H9 (cell line): ENCODE data around the gene WDR4. TPM values are rescaled to one million over a fixed set of nuclear protein-coding genes. Genes with fewer than 3 reads are reported as not detected.
"Not testable (repeated sequence)": the region's sequence is repeated elsewhere in the genome, so short reads cannot be mapped to it uniquely, and the experiment has no call there.

Experiments used
- DNase-seq: peaks from one replicate; pipeline ENCODE4 v3.0.0-alpha.2; 2017
- H2AFZ ChIP-seq: one replicate; pipeline ENCODE4 v1.6.1; 2013; ENCODE audit warnings: mild to moderate bottlenecking, low read length, control low read depth, moderate library complexity
- H2AK5ac ChIP-seq: 2 replicates; pipeline ENCODE4 v1.6.1; 2013; ENCODE audit warnings: low read length, control low read depth, mixed read lengths; ENCODE audit not compliant: insufficient read length
- H2BK120ac ChIP-seq: one replicate; pipeline ENCODE4 v1.6.1; 2013; ENCODE audit warnings: low read depth, mild to moderate bottlenecking, low read length, control low read depth, inconsistent platforms; ENCODE audit not compliant: poor library complexity, severe bottlenecking
- H2BK12ac ChIP-seq: 2 replicates; pipeline ENCODE4 v1.6.1; 2013; ENCODE audit warnings: low read length, control low read depth, mixed read lengths, low read depth; ENCODE audit not compliant: insufficient read length
- H2BK15ac ChIP-seq: 2 replicates; pipeline ENCODE4 v1.6.1; 2013; ENCODE audit warnings: low read depth, low read length, control low read depth
- H2BK20ac ChIP-seq: one replicate; pipeline ENCODE4 v1.6.1; 2013; ENCODE audit warnings: low read depth, mild to moderate bottlenecking, low read length, control low read depth, inconsistent platforms; ENCODE audit not compliant: poor library complexity, severe bottlenecking
- H2BK5ac ChIP-seq: 2 replicates; pipeline ENCODE4 v1.6.1; 2013; ENCODE audit warnings: low read length, control low read depth, mixed read lengths; ENCODE audit not compliant: insufficient read length
- H3K14ac ChIP-seq: 2 replicates; pipeline ENCODE4 v1.6.1; 2013; ENCODE audit warnings: low read length, control low read depth; ENCODE audit not compliant: insufficient read depth
- H3K18ac ChIP-seq: 2 replicates; pipeline ENCODE4 v1.6.1; 2013; ENCODE audit warnings: low read depth, mild to moderate bottlenecking, mixed read lengths, low read length, control low read depth; ENCODE audit not compliant: insufficient read length
- H3K23ac ChIP-seq: 2 replicates; pipeline ENCODE4 v1.6.1; 2013; ENCODE audit warnings: low read length, control low read depth, mixed read lengths, low read depth; ENCODE audit not compliant: insufficient read length
- H3K23me2 ChIP-seq: 2 replicates; pipeline ENCODE4 v1.6.1; 2013; ENCODE audit warnings: low read depth, mild to moderate bottlenecking, mixed read lengths, low read length, control low read depth; ENCODE audit not compliant: insufficient read length, poor library complexity, severe bottlenecking
- H3K27ac ChIP-seq: 2 replicates; pipeline ENCODE4 v1.5.1; 2013; ENCODE audit warnings: low read length, control low read depth, mixed read lengths, low read depth; ENCODE audit not compliant: insufficient read length
- H3K27me3 ChIP-seq: 2 replicates; pipeline ENCODE4 v1.6.1; 2013; ENCODE audit warnings: low read length, control low read depth, inconsistent platforms; ENCODE audit not compliant: insufficient read depth
- H3K4ac ChIP-seq: 2 replicates; pipeline ENCODE4 v1.6.1; 2013; ENCODE audit warnings: low read depth, mild to moderate bottlenecking, control low read depth, inconsistent platforms, low read length, moderate library complexity
- H3K4me1 ChIP-seq: 2 replicates; pipeline ENCODE4 v1.6.1; 2013; ENCODE audit warnings: low read length, control low read depth, inconsistent platforms; ENCODE audit not compliant: insufficient read depth
- H3K4me2 ChIP-seq: 2 replicates; pipeline ENCODE4 v1.6.1; 2013; ENCODE audit warnings: low read length, control low read depth, mixed read lengths; ENCODE audit not compliant: insufficient read length, insufficient read depth
- H3K56ac ChIP-seq: 2 replicates; pipeline ENCODE4 v1.6.1; 2013; ENCODE audit warnings: low read depth, mild to moderate bottlenecking, mixed read lengths, low read length, control low read depth; ENCODE audit not compliant: insufficient read length
- H3K79me1 ChIP-seq: 2 replicates; pipeline ENCODE4 v1.6.1; 2013; ENCODE audit warnings: low read depth, mild to moderate bottlenecking, moderate library complexity, low read length, control low read depth, inconsistent platforms; ENCODE audit not compliant: insufficient read depth, poor library complexity, severe bottlenecking
- H3K79me2 ChIP-seq: 2 replicates; pipeline ENCODE4 v1.6.1; 2013; ENCODE audit warnings: low read length, control low read depth, inconsistent platforms; ENCODE audit not compliant: insufficient read depth
- H3K9ac ChIP-seq: 2 replicates; pipeline ENCODE4 v1.6.1; 2013; ENCODE audit warnings: low read length, control low read depth, mixed read lengths; ENCODE audit not compliant: insufficient read length; ENCODE audit errors: extremely low read depth
- H3K9me3 ChIP-seq: one replicate; pipeline ENCODE4 v1.6.1; 2013; ENCODE audit warnings: low read depth, low read length, inconsistent platforms; ENCODE audit not compliant: control insufficient read depth
- H3T11ph ChIP-seq: one replicate; pipeline ENCODE4 v1.6.1; 2013; ENCODE audit warnings: mild to moderate bottlenecking, low read length, control low read depth, inconsistent platforms
- H4K20me1 ChIP-seq: one replicate; pipeline ENCODE4 v1.6.1; 2013; ENCODE audit not compliant: control insufficient read depth, insufficient read length, insufficient read depth
- H4K5ac ChIP-seq: 2 replicates; pipeline ENCODE4 v1.6.1; 2013; ENCODE audit warnings: low read depth, mild to moderate bottlenecking, mixed read lengths, low read length, control low read depth; ENCODE audit not compliant: insufficient read length
- H4K8ac ChIP-seq: replicated peaks from 2 replicates; pipeline ENCODE4 v1.6.1; 2013; ENCODE audit warnings: low read length, control low read depth, mixed read lengths, low read depth; ENCODE audit not compliant: insufficient read length
- H4K91ac ChIP-seq: 2 replicates; pipeline ENCODE4 v1.6.1; 2013; ENCODE audit warnings: low read depth, mild to moderate bottlenecking, moderate library complexity, mixed read lengths, low read length, control low read depth; ENCODE audit not compliant: insufficient read length
- H3K27ac Mint-ChIP-seq, 3 experiments: 2 replicates in 2 of 3; 3 replicates in 1 of 3; pipeline ENCODE4 v1.8.0; 2020 to 2021; ENCODE audit warnings: mixed read lengths in 3 of 3, mild to moderate bottlenecking in 1 of 3, moderate library complexity in 1 of 3
- H3K27me3 Mint-ChIP-seq: 2 replicates; pipeline ENCODE4 v1.8.0; 2021; ENCODE audit warnings: low read depth, mild to moderate bottlenecking, moderate library complexity, mixed read lengths
- H3K36me3 Mint-ChIP-seq, 3 experiments: 2 replicates in 2 of 3; 3 replicates in 1 of 3; pipeline ENCODE4 v1.8.0; 2020 to 2021; ENCODE audit warnings: low read depth in 3 of 3, mixed read lengths in 3 of 3; ENCODE audit not compliant: insufficient read depth in 1 of 3
- H3K4me1 Mint-ChIP-seq, 2 experiments: 2 replicates each; pipeline ENCODE4 v1.8.0; 2020; ENCODE audit warnings: mixed read lengths in 2 of 2
- H3K4me3 Mint-ChIP-seq, 2 experiments: 2 replicates in 1 of 2; 3 replicates in 1 of 2; pipeline ENCODE4 v1.8.0; 2020 to 2021; ENCODE audit warnings: mild to moderate bottlenecking in 2 of 2, mixed read lengths in 2 of 2, moderate library complexity in 1 of 2
- H3K9me3 Mint-ChIP-seq, 2 experiments: 2 replicates in 1 of 2; 3 replicates in 1 of 2; pipeline ENCODE4 v1.8.0; 2020; ENCODE audit warnings: mild to moderate bottlenecking in 2 of 2, mixed read lengths in 2 of 2, moderate library complexity in 1 of 2
- CTCF ChIP-seq: fragments of 200-600 bp; sonication (generic); conservative IDR thresholded peaks from 3 replicates; pipeline ENCODE4 v1.8.0; 2021; ENCODE audit warnings: antibody characterized with exemption, mild to moderate bottlenecking
- WGBS: extraction: QIAGEN DNeasy Blood & Tissue Kit; methylation state at CpG from one replicate; pipeline ENCODE4 v1.1.7; 2013; ENCODE audit warnings: missing lambda C conversion rate, low lambda C conversion rate, mixed read lengths; ENCODE audit not compliant: insufficient read length; ENCODE audit errors: extremely low coverage; 5-methylcytosine and 5-hydroxymethylcytosine counted together
- total RNA-seq: library from RNA; stranded (reverse); gene quantifications from 2 replicates; pipeline ENCODE4 v1.2.1, GENCODE V29; 2021

The WDR4 gene
- total RNA-seq, 1 experiment from 2014 or later = 54.4 TPM

GRCh38 chr21:42807938-42808613 is 71.3 kb downstream of the WDR4 start:
- H3K27me3 Mint-ChIP-seq = peaks cover 7% of the 10 kb centered on the region
- H3K4me1 Mint-ChIP-seq = peaks cover 6 to 69% of the 10 kb centered on the region in 2 experiments
- peaks cover 0 to 3% (median 0%) of the 10 kb centered on the region in 3 experiments; a peak in 2 of 7 replicates for H3K36me3 Mint-ChIP-seq
- Histone ChIP-seq H2BK20ac (no peak overlapping the region), H3K27ac (no peak overlapping the region), H3K27me3 (no peaks in the 10 kb centered on the region), H4K8ac (no peak overlapping the region), H3K23me2 (no peaks in the 10 kb centered on the region), H4K91ac (no peak overlapping the region), H3K9ac (no peak overlapping the region), H3K23ac (no peak overlapping the region), H3K9me3 (no peaks in the 10 kb centered on the region), H2AK5ac (no peak overlapping the region), H3K14ac (no peak overlapping the region), H3K79me1 (no peaks in the 10 kb centered on the region), H2BK120ac (no peak overlapping the region), H3K56ac (no peak overlapping the region), H4K5ac (no peak overlapping the region), H2BK5ac (no peak overlapping the region), H3K4me2 (no peak overlapping the region), H3K79me2 (no peaks in the 10 kb centered on the region), H3K4me1 (peaks cover 13% of the 10 kb centered on the region; the same call in 1 of the 2 replicates), H2AFZ (no peak overlapping the region), H2BK12ac (no peak overlapping the region), H3K18ac (no peak overlapping the region), H2BK15ac (no peak overlapping the region), H3K4ac (no peak overlapping the region), H4K20me1 (no peaks in the 10 kb centered on the region), H3T11ph (no peak overlapping the region)
- peak; percentile 68 for DNase-seq
- H3K27ac Mint-ChIP-seq = no peak overlapping the region
- WGBS = no CpG with 5 or more reads among the region's 13 CpGs
- TF ChIP-seq CTCF = no peak
- no peak overlapping the region for H3K4me3 Mint-ChIP-seq
- H3K9me3 Mint-ChIP-seq = peaks cover 0 to 4% of the 10 kb centered on the region in 2 experiments; a peak in 3 of 5 replicates

- not testable (repeated sequence) for H2AK5ac ChIP-seq, H3K4me2 ChIP-seq, H2BK12ac ChIP-seq, H4K8ac ChIP-seq, H3K23ac ChIP-seq, H2BK15ac ChIP-seq, H4K20me1 ChIP-seq, H2BK5ac ChIP-seq, H3K79me1 ChIP-seq, DNase-seq, H2AFZ ChIP-seq, H2BK20ac ChIP-seq, H3K4ac ChIP-seq, H3K56ac ChIP-seq, H3K27me3 ChIP-seq, H4K91ac ChIP-seq, H4K5ac ChIP-seq, H2BK120ac ChIP-seq, H3K9ac ChIP-seq, H3K27ac ChIP-seq, H3K79me2 ChIP-seq, H3K27me3 Mint-ChIP-seq, H3K9me3 ChIP-seq, H3K18ac ChIP-seq, H3K36me3 Mint-ChIP-seq, H3K14ac ChIP-seq, H3K9me3 Mint-ChIP-seq, H3K4me3 Mint-ChIP-seq, H3K23me2 ChIP-seq, H3T11ph ChIP-seq
- Mint-ChIP-seq H3K4me1 (peaks cover 6 to 67% of the 10 kb centered on the region in 2 experiments), H3K27ac (peak overlapping the region in 2 of 3 experiments; percentile 19 to 27; a peak in 3 of 7 replicates)
- peaks cover 13% of the 10 kb centered on the region; the same call in 1 of the 2 replicates for H3K4me1 ChIP-seq
- no CpG with 5 or more reads among the region's 16 CpGs for WGBS
These were observed 71.9 kb downstream of the WDR4 start for GRCh38 chr21:42807293-42807895.
